Smooth muscle cell (in vitro differentiated cells): ENCODE results near the gene PMM1. TPM values are rescaled to one million over a fixed set of nuclear protein-coding genes. Genes with fewer than 3 reads are reported as not detected.
"Not testable (repeated sequence)": the region's sequence is repeated elsewhere in the genome, so short reads cannot be mapped to it uniquely, and the experiment has no call there.

ENCODE experiments used
- DNase-seq: peaks from one replicate; lab custom pipeline; 2025; ENCODE audit not compliant: unreplicated experiment; lab: John Stamatoyannopoulos, UW
- H2AFZ ChIP-seq: fragments of 200-600 bp; sonication (generic); 2 replicates; pipeline ENCODE4 v1.6.0; 2016; ENCODE audit warnings: antibody characterized with exemption, low read depth, mild to moderate bottlenecking
- H3F3A ChIP-seq: fragments of 200-600 bp; sonication (generic); 2 replicates; pipeline ENCODE4 v1.6.0; 2017; ENCODE audit warnings: antibody characterized with exemption, low read depth
- H3K27ac ChIP-seq: fragments of 200-600 bp; sonication (generic); 2 replicates; pipeline ENCODE4 v1.5.1; 2016; ENCODE audit warnings: low read depth, mild to moderate bottlenecking
- H3K27me3 ChIP-seq: fragments of 200-600 bp; sonication (generic); 2 replicates; pipeline ENCODE4 v1.6.1; 2016; ENCODE audit warnings: low read depth, mild to moderate bottlenecking
- H3K36me3 ChIP-seq: fragments of 200-600 bp; sonication (generic); 2 replicates; pipeline ENCODE4 v1.5.1; 2016; ENCODE audit warnings: low read depth
- H3K4me1 ChIP-seq: fragments of 200-600 bp; sonication (generic); 2 replicates; pipeline ENCODE4 v1.5.1; 2016; ENCODE audit warnings: low read depth
- H3K4me2 ChIP-seq: fragments of 200-600 bp; sonication (generic); 2 replicates; pipeline ENCODE4 v1.6.0; 2016; ENCODE audit warnings: mild to moderate bottlenecking
- H3K4me3 ChIP-seq: fragments of 200-600 bp; sonication (generic); 2 replicates; pipeline ENCODE4 v1.5.1; 2016; ENCODE audit warnings: mild to moderate bottlenecking
- H3K79me2 ChIP-seq: fragments of 200-600 bp; sonication (generic); 2 replicates; pipeline ENCODE4 v1.6.0; 2016; ENCODE audit warnings: low read depth, mild to moderate bottlenecking
- H3K9ac ChIP-seq: fragments of 200-600 bp; sonication (generic); 2 replicates; pipeline ENCODE4 v1.6.0; 2016; ENCODE audit warnings: low read depth
- H3K9me3 ChIP-seq: fragments of 200-600 bp; sonication (generic); replicated peaks from 2 replicates; pipeline ENCODE4 v1.5.1; 2016; ENCODE audit warnings: low read depth
- H4K20me1 ChIP-seq: fragments of 200-600 bp; sonication (generic); 2 replicates; pipeline ENCODE4 v1.6.0; 2016; ENCODE audit warnings: low read depth
- CTCF ChIP-seq: fragments of 200-600 bp; sonication (generic); IDR thresholded peaks from 2 replicates; pipeline ENCODE4 v1.5.1; 2017; ENCODE audit warnings: borderline replicate concordance, mild to moderate bottlenecking, antibody characterized with exemption; ENCODE audit not compliant: insufficient read depth, poor library complexity, severe bottlenecking
- whole genome bisulfite sequencing: methylation state at CpG from one replicate; pipeline ENCODE4 v1.1.7; 2016; ENCODE audit warnings: low lambda C conversion rate; 5-methylcytosine and 5-hydroxymethylcytosine counted together
- polyA plus RNA-seq: library from polyadenylated mRNA; unstranded; fragments of >200 nt; fragmentation: Nextera tagmentation; extraction: Ambion mirVana; gene quantifications from 2 replicates; pipeline ENCODE4 v1.2.1, GENCODE V29; 2016
- total RNA-seq: library from RNA; depleted of rRNA; stranded (reverse); fragments of >200 nt; gene quantifications from 2 replicates; pipeline ENCODE4 v1.2.3, GENCODE V29; 2014

PMM1 gene
- total and polyA plus RNA-seq, 2 experiments from 2014 or later: 19.5 to 71.9 TPM

GRCh38 chr22:41561335-41561734 lies 28.3 kb downstream of the PMM1 start:
- DNase-seq: no peak
- H3K4me1 ChIP-seq: peaks cover 17% of the 10 kb centered on the region
- H3K79me2 ChIP-seq: no peaks in the 10 kb centered on the region
- peak overlapping the region; percentile 80 for H3K4me2 ChIP-seq
- peak overlapping the region; percentile 32 for H3K4me3 ChIP-seq
- no peak for TF ChIP-seq CTCF
- no peaks in the 10 kb centered on the region for H3K27me3 ChIP-seq
- no peaks in the 10 kb centered on the region for H4K20me1 ChIP-seq
- H3K27ac ChIP-seq: peak overlapping the region; percentile 69
- H3K9ac ChIP-seq: peak overlapping the region; percentile 66
- H2AFZ ChIP-seq: no peak overlapping the region
- H3K9me3 ChIP-seq: no peaks in the 10 kb centered on the region
- WGBS: 43% methylated on average over 10 of the region's 10 CpGs
- H3K36me3 ChIP-seq: no peaks in the 10 kb centered on the region
- peaks cover 5% of the 10 kb centered on the region for H3F3A ChIP-seq

DNA sequence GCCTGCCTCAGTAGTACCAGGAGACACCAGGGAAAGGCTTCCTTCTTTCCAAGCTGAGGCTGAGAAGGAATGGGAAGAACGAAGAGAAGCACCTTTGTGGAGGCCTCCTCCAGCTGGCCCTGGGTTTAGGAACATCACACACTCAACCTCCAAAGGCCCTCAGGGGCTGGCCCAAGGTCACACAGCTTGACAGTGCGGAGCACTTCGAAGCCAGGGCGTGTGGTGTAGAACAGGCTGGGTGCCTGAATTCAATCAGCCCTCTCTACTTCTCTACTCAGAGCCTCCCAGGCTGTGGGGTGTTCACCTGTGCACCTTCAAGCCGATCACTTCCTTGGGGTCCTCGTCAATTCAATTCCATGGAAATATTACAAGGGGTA lies 29.6 kb downstream of the PMM1 start:
- H3K9me3 ChIP-seq: no peaks in the 10 kb centered on the region
- no peak overlapping the region for H3K4me3 ChIP-seq
- H3F3A ChIP-seq: peaks cover 6% of the 10 kb centered on the region
- no peak for DNase-seq
- H3K9ac ChIP-seq: no peak overlapping the region
- no peaks in the 10 kb centered on the region for H3K27me3 ChIP-seq
- peak overlapping the region; percentile 80 for H3K4me2 ChIP-seq
- 73% methylated on average over 6 of the region's 6 CpGs for WGBS
- H3K36me3 ChIP-seq: no peaks in the 10 kb centered on the region
- TF ChIP-seq CTCF: no peak
- no peaks in the 10 kb centered on the region for H4K20me1 ChIP-seq
- peaks cover 17% of the 10 kb centered on the region for H3K4me1 ChIP-seq
- H3K27ac ChIP-seq: peak overlapping the region; percentile 69
- no peaks in the 10 kb centered on the region for H3K79me2 ChIP-seq
- no peak overlapping the region for H2AFZ ChIP-seq

DNA sequence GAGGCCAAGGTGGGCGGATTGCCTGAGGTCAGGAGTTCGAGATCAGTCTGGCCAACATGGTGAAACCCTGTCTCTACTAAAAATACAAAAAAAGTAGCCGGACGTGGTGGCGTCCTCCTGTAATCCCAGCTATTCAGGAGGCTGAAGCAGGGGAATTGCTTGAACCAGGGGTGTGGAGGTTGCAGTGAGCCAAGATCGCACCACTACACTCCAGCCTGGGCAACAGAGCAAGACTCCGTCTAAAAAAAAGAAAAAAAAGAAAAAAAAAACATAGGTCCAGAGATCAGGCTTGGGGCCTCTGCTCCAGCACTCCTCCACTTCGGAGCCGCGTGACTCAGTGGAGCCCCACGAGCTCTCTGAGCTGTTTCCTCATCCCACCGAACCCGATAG lies 31.4 kb downstream of the PMM1 start:
- H2AFZ ChIP-seq: not testable (repeated sequence)

GRCh38 chr22:41557401-41558240 lies 32.0 kb downstream of the PMM1 start:
- Histone ChIP-seq H4K20me1 (no peaks in the 10 kb centered on the region), H3K4me3 (no peak overlapping the region), H3K36me3 (no peaks in the 10 kb centered on the region), H3K9me3 (no peaks in the 10 kb centered on the region), H3K4me2 (peak overlapping the region; percentile 36), H3K9ac (no peak overlapping the region), H3K27ac (peak overlapping the region; percentile 84), H3K79me2 (no peaks in the 10 kb centered on the region), H3F3A (peaks cover 3% of the 10 kb centered on the region), H3K4me1 (peaks cover 14% of the 10 kb centered on the region), H2AFZ (no peak overlapping the region), H3K27me3 (no peaks in the 10 kb centered on the region)
- WGBS: 57% methylated on average over 19 of the region's 19 CpGs
- TF ChIP-seq CTCF: no peak
- DNase-seq: no peak

More for the DNA sequence above, 31.4 kb downstream of the PMM1 start:
- H3K79me2 ChIP-seq, H3K27me3 ChIP-seq, H3F3A ChIP-seq, H3K9ac ChIP-seq, H4K20me1 ChIP-seq, H3K4me2 ChIP-seq, DNase-seq, H3K27ac ChIP-seq, H3K36me3 ChIP-seq, H3K9me3 ChIP-seq, H3K4me3 ChIP-seq: not testable (repeated sequence)
- 87% methylated on average over 13 of the region's 13 CpGs for WGBS
- H3K4me1 ChIP-seq: peaks cover 17% of the 10 kb centered on the region
